ENCODE measurements around the gene STOML1.

The STOML1 gene

GRCh38 chr15:73934281-73934680 lies 57.8 kb downstream of the STOML1 start:
- DNase-seq (ENCODE audit: low read depth in 3 of 3, low spot score in 1 of 3) = no peak

- no peak for DNase-seq (ENCODE audit: low read depth in 3 of 3, low spot score in 1 of 3)
These were observed 59.5 kb downstream of the STOML1 start for GRCh38 chr15:73932381-73933191.

GRCh38 chr15:73931441-73931840 lies 60.7 kb downstream of the STOML1 start:
- DNase-seq (ENCODE audit: low read depth in 3 of 3, low spot score in 1 of 3) = no peak

- no peak for DNase-seq (ENCODE audit: low read depth in 3 of 3, low spot score in 1 of 3)
These were observed 61.3 kb downstream of the STOML1 start for GRCh38 chr15:73930790-73931281.

- no peak for DNase-seq (ENCODE audit: low read depth in 3 of 3, low spot score in 1 of 3)
These were observed 61.7 kb downstream of the STOML1 start for GRCh38 chr15:73930371-73930770.

- no peak for DNase-seq (ENCODE audit: low read depth in 3 of 3, low spot score in 1 of 3)
These were observed 63.0 kb downstream of the STOML1 start for GRCh38 chr15:73928971-73929627.

All from stimulated activated CD4-positive, alpha-beta T cell treated with anti-CD3 and anti-CD28 coated beads, TNF-alpha, amount 100 ng/mL, for 1 hour (primary cell).